HS-27A (cell line): ENCODE data around the gene ARHGAP24.
"Not testable (repeated sequence)": the region's sequence is repeated elsewhere in the genome, so short reads cannot be mapped to it uniquely, and the experiment has no call there.

Experiments
- DNase-seq: peaks from one replicate; pipeline ENCODE4 v3.0.0-alpha.2; 2012; ENCODE audit warnings: low read depth, missing footprints

Gene ARHGAP24

DNA sequence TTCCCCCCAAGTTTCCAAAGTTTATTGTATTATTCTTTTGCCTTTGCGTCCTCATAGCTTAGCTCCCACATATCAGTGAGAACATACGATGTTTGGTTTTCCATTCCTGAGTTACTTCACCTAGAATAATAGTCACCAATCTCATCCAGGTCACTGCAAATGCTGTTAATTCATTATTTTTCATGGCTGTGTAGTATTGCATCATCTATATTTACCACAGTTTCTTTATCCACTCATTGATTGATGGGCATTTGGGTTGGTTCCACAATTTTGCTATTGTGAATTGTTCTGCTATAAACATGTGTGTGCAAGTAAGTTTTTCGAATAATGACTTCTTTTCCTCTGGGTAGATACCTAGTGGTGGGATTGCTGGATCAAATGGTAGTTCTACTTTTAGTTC lies 43.6 kb downstream of the ARHGAP24 start:
- not testable (repeated sequence) for DNase-seq

DNA sequence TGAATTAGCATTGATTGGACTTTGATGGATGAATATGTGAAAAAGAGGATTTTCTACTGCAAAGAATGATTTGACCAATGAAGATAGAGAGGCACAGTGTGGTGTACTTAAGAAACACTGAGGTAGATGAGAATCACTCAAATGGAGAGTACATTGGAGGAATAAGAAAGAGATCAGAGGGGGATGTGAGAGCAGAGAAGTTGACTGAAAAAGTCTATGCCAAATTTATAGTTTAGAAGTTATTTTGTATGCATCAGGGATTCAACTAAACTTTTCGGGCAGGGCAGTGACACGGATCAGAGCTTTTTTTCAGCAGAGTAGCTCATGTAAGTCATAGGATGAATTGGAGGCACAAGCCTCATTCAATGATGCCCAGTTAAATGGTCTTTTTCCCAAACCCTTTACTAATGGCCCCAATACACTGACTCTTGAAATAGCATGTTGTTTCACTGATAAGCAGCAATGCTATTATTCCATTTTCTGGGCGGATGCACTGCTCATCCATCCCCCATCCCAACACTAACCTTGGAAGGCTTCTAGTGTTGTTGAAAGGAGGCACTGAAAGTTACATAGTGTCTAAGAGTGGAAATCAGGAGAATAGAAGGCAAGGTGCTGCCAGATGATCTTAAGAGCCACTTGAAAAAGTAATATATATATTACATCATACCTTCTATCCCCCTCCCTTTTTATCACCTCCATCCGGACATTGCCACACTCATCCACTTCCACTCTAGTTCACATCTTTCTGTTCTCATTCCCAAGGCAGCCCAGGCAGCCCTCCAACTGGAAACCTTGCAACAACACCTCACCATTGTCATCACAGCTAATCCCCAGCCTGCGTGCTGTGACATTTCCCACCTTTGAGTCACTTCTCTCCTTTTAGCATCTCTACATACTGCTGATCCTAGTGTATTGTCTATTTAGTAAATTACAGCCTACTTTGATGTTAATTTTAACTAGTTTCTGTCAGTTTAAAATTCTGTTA lies 46.1 kb downstream of the ARHGAP24 start:
- no peak for DNase-seq

DNA sequence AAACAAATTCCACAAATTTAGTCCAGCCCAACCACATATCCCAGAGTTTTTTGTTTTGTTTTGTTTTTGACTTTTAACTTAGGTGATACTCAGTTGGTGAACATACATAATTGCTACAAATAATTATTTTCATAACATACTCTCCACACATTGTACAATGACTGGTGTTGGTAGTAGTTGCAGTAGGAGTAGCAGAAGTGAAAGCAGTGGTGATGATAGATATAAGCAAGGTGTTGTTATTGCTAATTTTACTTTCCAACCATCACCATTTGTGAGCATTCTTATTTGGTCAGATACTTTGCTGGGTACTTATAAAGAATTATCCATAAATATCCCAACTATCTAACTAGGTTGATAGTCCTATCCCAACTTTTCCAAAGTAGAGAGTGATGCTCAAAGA lies 47.3 kb downstream of the ARHGAP24 start:
- DNase-seq = no peak

DNA sequence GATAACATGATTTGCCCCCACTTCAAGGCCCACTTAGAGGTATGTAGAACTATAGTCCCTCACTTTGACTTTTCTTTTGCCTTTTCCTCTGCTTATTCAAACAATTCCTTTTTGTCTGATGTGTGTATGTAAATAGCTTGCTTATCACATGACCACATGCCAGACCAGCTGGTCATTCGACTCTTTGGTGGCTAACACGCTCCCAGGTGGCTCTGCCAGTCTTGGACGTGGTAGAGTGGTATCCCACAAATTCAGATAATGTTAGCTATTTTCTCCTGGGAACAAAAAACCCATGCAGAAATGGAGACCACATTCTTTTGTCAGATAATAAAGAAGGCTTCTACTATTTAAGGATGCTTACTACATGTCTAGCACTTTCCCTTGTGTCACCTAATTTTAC lies 47.9 kb downstream of the ARHGAP24 start:
- DNase-seq = peak; percentile 59

DNA sequence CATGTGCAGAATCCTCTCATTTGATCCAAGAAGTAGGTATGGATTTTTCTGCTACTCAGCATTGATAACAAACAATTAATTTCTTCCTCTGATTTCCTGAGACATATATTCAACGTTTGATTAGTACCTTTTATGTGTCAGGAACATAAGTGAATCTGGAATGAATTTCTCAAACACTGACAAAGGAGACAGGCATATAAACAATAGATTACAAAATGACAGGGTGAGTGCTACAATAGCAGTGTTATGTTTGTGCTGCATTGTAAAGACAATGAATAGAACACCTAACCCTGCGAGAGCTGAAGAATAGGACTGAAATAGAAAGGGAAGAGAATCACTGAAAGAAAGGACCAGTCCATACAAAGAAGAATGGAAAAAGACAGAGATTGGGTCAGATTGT lies 52.9 kb downstream of the ARHGAP24 start:
- no peak for DNase-seq

DNA sequence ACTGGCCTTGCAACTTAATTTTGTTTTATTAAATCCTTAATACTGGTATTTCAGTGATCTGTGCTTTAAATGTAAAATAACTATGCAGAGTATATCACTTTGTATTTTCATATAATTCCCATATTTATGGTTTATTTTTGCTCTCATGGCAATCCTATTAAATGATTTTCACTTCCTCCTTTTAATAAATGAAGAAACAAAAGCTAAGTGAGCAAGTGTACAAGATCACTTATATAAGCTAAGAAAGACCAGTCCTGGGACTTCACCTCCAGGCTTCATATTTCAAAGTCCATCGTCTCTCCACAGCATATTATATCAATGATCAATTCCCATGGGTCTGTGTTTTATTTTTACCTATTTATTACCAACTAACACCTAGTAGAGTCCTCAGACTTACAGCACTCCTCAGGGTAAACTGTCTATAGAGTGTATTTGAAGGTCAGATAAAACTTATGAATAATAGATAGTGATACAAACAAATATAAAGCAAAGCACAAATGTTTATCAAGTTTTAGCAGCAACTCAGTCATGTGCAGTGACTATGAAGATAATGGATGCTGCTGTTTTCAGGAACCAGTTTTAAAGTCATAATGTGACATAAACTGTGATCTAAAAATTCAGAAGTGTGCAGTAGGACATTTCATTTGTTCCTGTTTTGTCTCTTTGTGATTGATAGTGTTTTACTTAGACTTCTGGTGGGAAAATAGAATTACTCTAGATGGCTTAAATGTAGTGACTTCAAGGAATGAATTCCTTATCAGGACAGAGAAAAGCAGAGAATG lies 56.8 kb downstream of the ARHGAP24 start:
- no peak for DNase-seq

DNA sequence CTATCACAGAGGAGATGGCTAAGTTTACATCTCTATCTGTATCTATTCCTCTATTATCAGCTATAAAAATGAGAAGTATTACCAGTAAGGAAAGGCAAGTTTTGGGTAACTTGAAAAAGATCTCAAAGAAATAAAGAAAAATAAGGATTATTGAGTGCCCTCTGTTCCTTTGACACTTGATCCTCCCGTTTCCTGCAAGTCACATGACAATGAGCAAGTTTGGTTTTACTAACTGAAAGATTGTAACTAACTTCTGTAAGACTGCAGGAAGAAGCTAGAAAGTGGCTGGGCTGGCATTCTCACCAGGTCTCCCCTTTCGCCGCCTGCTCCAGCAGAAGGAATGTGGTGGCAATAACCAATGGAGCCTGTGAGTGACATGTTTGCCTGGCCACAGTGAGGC lies 59.2 kb downstream of the ARHGAP24 start:
- no peak for DNase-seq

DNA sequence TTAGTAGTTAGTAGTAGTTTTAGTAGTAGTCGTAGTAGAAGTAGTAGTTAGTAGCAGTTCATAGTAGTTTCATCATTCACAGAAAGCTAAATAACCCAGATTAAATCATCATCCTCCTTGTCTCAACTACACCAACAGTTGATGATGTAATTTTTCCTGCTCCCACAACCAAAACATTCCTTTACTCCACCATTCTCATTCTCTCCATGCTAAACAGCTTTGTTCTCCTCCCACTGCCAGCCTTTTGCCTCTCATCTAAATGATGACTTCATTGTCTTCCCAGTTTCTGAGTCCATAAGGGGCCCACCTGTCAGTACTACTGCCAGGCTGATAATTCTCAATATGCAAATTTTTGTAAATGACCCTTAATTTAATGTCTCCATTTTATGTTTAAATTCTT lies 68.9 kb downstream of the ARHGAP24 start:
- no peak for DNase-seq

DNA sequence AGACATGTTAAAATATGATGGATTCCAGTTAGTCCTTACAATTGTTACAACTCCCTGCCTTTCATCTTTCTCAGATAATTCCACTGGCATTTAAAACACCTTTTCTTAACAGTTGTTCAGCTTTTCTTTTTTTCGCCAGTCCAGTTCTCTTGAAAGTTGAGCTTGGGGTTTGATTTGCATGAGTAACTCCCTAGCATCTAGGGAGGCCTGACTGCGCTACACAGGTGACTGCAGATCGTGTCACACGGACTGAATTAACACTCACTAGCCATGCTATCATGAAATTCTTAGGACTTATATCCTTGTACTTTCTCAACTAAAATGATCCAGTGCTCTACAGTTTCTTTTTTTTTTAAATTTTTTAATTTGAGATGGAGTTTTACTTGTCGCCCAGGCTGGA lies 69.8 kb downstream of the ARHGAP24 start:
- no peak for DNase-seq

DNA sequence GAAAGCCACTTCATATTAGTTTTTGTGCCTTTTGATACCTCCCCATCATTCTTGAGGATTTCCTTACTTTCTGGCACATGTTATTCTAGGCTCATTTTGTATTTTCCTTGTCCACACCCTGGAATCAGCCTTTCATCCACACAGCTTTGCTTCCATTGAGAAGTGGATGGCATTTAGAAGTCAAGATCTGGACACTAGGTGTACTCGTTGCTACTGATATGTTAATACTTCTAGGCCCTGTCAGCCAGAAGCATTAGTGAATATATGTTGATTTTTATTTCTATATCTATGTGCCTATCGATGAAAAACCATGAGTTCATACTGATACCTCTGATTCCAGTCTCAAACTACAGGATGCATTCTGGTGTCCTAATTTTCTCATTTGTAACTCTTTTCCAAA lies 73.2 kb downstream of the ARHGAP24 start:
- no peak for DNase-seq

DNA sequence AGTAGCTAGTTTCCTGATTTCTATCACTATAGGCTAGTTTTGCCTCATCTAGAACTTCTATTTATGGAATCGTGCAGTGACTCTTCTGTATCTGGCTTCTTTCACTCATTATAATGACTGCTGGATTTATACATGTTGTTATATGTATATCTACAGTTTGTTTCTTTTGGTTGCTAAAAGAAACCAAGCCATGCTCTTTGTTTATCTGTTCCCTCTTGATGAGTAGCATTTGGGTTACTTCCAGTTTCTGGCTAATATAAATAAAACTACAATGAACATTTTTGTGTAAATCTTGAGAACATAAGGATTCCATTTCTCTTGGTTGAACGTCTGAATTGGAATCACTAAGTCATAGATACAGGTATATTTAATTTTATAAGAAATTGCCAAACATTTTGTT lies 73.9 kb downstream of the ARHGAP24 start:
- DNase-seq = no peak

DNA sequence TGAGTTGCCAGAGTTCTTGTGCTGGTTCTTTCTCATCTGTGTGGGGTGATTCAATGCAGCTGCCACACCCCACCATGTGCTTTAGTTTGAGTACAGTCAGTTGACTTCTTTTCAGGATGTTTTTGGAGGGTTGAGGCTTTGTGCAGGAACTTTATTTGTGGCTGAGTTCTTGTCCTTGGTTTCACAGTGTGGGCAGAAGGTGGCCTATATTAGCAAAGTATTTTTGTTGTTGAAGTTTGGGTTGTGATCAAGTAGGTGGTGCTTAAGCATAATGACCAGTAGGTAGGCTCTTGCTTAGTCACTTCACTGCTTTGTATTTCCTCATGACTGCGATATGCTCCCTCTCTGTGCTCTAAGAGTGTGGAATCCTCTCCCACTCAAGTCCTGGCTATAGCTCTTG lies 80.3 kb downstream of the ARHGAP24 start:
- no peak for DNase-seq

DNA sequence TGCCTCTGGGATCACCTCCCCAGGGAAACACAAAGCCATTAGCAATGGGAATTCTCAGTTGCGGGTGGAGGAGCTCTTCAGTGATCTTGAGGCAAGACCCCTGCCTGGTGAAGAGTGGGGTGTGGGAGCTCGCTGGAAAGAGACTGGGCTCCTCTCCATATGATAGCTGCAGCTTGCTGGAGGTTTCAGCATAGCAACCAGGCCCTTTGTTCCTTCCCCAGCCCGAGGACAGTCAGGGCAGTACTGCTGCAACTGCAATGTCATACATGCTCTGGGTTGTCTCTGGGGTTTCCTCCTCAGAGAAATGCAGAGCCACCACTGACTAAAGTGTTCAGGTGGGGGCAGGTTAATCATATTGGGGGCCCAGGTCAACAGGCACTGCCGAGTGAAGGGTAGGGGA lies 81.3 kb downstream of the ARHGAP24 start:
- DNase-seq = no peak

DNA sequence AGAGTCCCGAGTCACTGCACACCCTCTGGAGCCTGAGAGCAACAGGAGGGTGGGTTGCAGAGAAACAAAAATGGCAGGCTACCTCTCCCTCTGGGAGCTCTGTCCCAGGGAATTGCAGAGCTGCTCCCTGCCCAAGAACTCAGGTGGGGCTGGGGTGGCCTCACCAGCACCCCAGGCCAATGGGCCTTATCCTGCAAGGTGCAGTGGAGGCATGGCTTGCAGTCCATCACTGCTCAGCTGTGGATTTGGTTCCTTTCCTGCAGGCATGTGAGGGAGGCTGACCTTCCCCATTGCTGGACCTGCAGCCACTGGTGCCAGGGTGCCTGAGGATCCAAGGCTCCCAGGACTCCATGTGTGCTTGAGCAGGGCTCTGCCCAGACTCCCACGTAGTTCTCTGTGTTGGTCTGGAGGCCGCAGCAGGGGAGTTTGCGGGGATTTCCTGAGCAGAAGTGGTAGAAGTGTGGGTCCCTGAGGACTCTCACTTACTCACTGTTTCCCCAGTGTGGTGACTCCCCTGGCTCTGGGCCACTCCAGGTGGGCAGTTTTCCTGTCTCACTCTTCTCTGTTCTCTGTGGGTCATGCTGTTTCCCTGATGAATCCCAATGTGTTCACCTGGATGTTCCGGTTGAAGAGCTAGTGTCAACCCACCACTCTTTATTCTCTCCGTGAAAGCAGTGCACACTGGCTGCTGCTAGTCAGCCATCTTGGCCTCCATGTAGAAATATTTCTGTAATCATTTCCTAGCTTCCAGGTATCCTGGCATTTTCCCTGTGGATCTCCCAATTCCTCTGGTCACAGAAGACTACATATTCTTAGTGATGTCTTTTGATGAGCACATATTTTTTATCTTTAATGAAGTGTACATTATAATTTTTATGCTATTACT lies 82.3 kb downstream of the ARHGAP24 start:
- no peak for DNase-seq

DNA sequence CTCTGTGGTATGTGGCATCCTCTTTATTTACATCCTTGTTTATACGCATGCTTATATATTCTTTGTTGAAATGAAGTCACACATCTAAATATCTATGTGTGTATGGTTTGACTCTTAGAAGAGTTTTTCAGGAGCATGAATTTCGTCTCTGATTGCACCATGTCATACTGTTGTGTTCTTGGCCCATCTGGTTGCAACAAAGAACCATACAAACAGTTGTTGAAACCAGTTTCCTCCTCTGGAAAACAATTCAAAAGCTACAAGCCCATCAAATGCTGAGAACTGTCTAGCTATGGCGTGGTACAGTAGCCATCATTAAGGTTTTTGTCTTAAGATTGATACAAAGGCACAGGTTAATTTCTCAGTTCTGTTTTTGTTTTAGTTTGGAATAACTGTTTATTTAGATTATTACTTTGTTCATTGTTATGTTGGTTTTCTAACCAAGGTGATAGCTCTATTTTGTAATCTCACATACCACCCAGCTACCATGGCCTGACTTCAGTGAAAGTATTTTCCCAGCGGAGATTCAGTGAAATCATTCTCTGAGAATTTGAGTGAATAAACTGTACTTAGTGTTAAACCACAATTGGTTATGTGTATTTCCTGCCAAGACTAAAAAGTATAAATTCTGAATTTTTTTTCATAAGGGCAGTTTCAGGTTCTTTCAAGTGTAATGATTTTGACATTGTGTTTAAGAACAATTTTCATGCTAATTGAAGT lies 91.0 kb downstream of the ARHGAP24 start:
- no peak for DNase-seq

DNA sequence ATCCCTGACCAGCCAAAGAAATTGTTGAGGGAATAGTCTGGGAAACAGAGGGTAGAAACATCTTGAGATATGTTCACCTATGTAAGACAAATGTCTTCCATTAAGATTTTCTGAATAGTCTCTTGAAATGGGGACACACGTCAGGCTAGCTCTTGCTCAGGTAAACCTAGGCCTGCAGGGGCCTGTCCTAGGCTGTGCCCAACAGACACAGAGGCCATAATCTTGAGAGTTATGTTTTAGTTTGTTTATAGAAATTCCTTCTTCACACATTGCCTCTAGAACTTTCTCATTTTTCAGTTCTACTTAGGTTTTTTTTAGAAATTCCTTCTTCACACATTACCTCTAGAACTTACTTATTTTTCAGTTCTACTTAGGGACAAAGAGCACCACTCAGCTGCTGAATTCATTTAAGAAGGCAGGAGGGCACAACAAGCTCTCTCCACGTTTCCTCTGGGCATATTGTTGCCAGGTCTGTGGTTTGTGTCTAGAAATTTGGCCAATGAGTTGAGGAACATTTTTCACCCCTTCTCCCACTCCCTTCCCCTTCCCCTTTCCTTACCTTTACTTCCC lies 94.9 kb downstream of the ARHGAP24 start:
- no peak for DNase-seq

DNA sequence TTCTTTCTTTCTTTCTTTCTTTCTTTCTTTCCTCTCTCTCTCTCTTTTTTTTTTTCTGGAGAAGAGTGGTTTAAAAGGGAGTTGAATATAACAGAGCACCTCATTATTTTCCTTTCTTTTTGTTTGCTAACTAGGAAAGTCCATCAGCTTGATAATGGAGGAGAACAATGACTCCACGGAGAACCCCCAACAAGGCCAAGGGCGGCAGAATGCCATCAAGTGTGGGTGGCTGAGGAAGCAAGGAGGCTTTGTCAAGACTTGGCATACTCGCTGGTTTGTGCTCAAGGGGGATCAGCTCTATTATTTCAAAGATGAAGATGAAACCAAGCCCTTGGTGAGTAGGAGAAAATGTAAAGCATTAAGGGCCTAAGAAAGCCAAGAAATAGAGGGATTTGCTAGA lies 95.4 kb downstream of the ARHGAP24 start:
- DNase-seq = no peak

DNA sequence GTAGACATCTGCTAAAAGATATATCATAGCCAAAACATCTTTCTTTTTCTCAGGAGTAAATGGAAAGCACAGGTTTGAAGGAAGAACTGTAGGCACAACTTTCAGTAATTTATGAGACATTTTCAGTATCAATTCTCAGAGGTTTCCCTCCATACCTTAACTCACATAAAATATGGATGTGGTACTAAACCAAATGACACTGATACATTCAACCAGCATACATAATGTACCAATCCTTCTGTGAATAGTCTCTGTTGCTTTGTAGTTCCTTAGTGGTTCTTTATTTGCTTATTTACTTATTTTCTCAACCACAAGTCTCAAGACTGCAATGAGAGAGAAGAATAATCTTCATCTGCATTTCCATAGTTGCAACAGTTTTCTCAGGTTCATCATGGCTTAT lies 96.1 kb downstream of the ARHGAP24 start:
- no peak for DNase-seq

DNA sequence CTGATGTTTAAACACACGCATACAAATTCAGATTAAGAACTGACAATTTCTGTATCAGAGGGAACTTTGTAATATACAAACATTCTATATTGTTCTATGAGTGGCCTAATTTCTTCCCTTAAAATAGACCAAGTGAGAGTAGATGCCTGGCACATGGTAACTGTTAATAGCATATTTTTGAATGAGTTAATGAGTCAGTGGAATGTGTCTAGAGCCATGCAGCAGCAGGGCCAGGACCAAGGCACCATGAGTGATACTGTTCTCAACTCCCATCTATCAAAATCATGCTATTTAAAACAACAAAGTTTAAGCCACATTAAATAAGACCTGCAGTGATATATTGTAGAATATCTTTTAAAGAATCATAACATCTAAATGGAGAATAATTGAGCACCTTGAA lies 98.3 kb downstream of the ARHGAP24 start:
- no peak for DNase-seq

DNA sequence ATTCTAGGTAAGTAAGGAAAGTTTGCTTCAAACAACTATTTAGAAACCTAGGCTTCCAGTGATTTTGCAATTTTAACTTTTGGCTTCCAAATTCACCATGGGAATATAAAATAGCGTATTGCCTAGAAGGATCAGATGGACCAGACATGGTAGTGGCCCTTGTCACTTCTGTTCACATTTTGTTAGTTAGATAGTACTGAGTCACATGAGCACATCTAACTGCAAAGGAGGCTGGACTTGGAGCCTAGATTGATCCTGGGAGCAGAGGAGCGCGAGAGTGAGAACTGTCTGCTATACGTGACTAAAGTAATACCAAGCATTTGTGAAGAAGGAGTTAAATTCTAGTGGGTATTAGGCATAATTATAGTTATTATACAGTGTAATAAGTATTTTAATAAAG lies 102.4 kb downstream of the ARHGAP24 start:
- DNase-seq = no peak

DNA sequence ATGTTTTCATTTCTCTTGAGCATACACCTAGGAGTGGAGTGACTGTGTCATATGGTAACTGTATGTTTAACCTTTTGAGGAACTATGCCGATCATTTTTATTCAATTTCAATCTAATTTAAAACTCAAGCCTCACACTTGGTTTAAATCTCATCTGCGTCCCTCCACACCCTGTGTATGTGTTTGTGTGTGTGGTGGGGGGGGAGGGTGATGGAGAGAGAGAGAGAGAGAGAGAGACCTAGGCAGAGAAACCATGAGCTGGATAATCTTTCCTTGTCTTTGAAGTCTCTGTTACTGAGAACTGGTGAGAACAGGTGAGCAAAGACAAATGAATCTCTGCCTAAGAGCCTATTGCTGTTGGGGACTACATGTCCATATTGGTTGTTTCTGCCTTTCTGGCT lies 105.0 kb downstream of the ARHGAP24 start:
- no peak for DNase-seq
